GM23248 (cell line): ENCODE data around the gene GPRIN2.
"Not testable (repeated sequence)": the region's sequence is repeated elsewhere in the genome, so short reads cannot be mapped to it uniquely, and the experiment has no call there.

ENCODE experiments used
- EZH2 ChIP-seq: fragments of 200-600 bp; sonication (generic); IDR thresholded peaks from 2 replicates; pipeline ENCODE4 v1.6.1; 2018; ENCODE audit warnings: antibody characterized with exemption, mild to moderate bottlenecking; ENCODE audit not compliant: insufficient read depth, poor library complexity, severe bottlenecking
- EZH2phosphoT487 ChIP-seq: fragments of 200-600 bp; sonication (generic); IDR thresholded peaks from 2 replicates; pipeline ENCODE4 v1.6.1; 2018; ENCODE audit warnings: antibody characterized with exemption, moderate library complexity, mild to moderate bottlenecking, low read depth; ENCODE audit not compliant: insufficient read depth

DNA sequence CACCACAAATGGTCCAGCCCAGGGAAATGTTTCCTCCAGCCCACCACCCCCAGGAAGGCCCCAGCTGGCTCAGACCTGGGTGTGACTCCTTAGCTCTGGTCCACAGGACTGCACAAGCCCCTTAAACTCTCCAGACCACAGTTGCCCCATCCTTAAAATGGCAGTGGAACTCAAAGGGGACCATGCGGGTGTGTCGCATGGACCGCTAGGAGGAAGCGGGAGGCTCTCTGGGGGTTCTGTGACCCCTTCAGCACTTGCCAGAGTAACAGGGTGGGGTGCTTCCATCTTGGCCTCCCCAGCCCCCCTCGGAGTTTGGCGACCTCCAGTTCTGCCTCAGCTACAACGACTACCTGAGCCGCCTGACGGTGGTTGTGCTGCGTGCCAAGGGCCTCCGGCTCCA, 27.7 kb upstream of the GPRIN2 start:
- not testable (repeated sequence) for TF ChIP-seq EZH2, EZH2phosphoT487
